H1 (cell line): ENCODE measurements around the gene FNDC11. TPM values are rescaled to one million over a fixed set of nuclear protein-coding genes. Genes with fewer than 3 reads are reported as not detected.

Source experiments
- ASH2L ChIP-seq: fragments of 200-600, 300-600 bp; sonication (generic); IDR thresholded peaks from one replicate; pipeline ENCODE4 v1.7.1; 2017; ENCODE audit warnings: low read length
- BRCA1 ChIP-seq: IDR thresholded peaks from 2 replicates; pipeline ENCODE4 v1.6.1; 2012; ENCODE audit warnings: low read depth, low read length, improper control_type of control experiment
- E2F6 ChIP-seq: IDR thresholded peaks from 2 replicates; pipeline ENCODE4 v1.6.1; 2012; ENCODE audit warnings: inconsistent platforms
- EGR1 ChIP-seq: IDR thresholded peaks from 2 replicates; pipeline ENCODE4 v1.6.1; 2011; ENCODE audit warnings: low read depth, low read length, borderline replicate concordance
- GTF2F1 ChIP-seq: IDR thresholded peaks from 2 replicates; pipeline ENCODE4 v1.6.1; 2012; ENCODE audit warnings: low read depth, low read length, improper control_type of control experiment, borderline replicate concordance
- HDAC2 ChIP-seq, 2 experiments: fragments of 300-600 bp in 1 of 2; sonication (generic) in 1 of 2; IDR thresholded peaks; 2 replicates each; pipeline ENCODE4 v1.6.1; 2011 to 2012; ENCODE audit warnings: low read depth in 2 of 2, low read length in 2 of 2, mild to moderate bottlenecking in 2 of 2, moderate library complexity in 2 of 2, borderline replicate concordance in 1 of 2, inconsistent platforms in 1 of 2
- KDM5A ChIP-seq: fragments of 200-600 bp; IDR thresholded peaks from 2 replicates; pipeline ENCODE4 v1.7.1; 2012; ENCODE audit warnings: mild to moderate bottlenecking, low read length, inconsistent platforms, mixed read lengths
- NANOG ChIP-seq: IDR thresholded peaks from 2 replicates; pipeline ENCODE4 v1.6.1; 2011; ENCODE audit warnings: low read length, low read depth, mild to moderate bottlenecking, inconsistent platforms; ENCODE audit not compliant: insufficient read depth, poor library complexity, severe bottlenecking
- NRF1 ChIP-seq: IDR thresholded peaks from 2 replicates; pipeline ENCODE4 v1.6.1; 2011; ENCODE audit warnings: mild to moderate bottlenecking, low read depth, low read length, improper control_type of control experiment
- PHF8 ChIP-seq: fragments of 200-600 bp; sonication (generic); conservative IDR thresholded peaks from 2 replicates; pipeline ENCODE4 v1.7.1; 2012; ENCODE audit warnings: low read depth, mild to moderate bottlenecking, inconsistent platforms, low read length, moderate library complexity
- POU5F1 ChIP-seq: IDR thresholded peaks from 2 replicates; pipeline ENCODE4 v1.6.1; 2011; ENCODE audit warnings: low read depth, mild to moderate bottlenecking, low read length, moderate library complexity
- RAD21 ChIP-seq, 2 experiments: IDR thresholded peaks in 1 of 2; conservative IDR thresholded peaks in 1 of 2; 2 replicates each; pipeline ENCODE4 v1.6.1; 2011; ENCODE audit warnings: low read depth in 2 of 2, low read length in 2 of 2, improper control_type of control experiment in 1 of 2, inconsistent platforms in 1 of 2, mild to moderate bottlenecking in 1 of 2, moderate library complexity in 1 of 2
- RBBP5 ChIP-seq: IDR thresholded peaks from 2 replicates; pipeline ENCODE4 v1.7.1; 2012; ENCODE audit warnings: low read depth, mild to moderate bottlenecking, inconsistent platforms, low read length, moderate library complexity, borderline replicate concordance
- SAP30 ChIP-seq: fragments of 300-600 bp; sonication (generic); IDR thresholded peaks from 2 replicates; pipeline ENCODE4 v1.7.1; 2012; ENCODE audit warnings: low read length, moderate library complexity, mild to moderate bottlenecking, inconsistent platforms; ENCODE audit not compliant: insufficient read depth, insufficient replicate concordance
- TAF7 ChIP-seq: optimal IDR thresholded peaks from 2 replicates; pipeline ENCODE3; 2011; ENCODE audit warnings: low read depth, mild to moderate bottlenecking, inconsistent platforms, low read length, moderate library complexity, borderline replicate concordance
- USF2 ChIP-seq: IDR thresholded peaks from 2 replicates; pipeline ENCODE4 v1.6.1; 2011; ENCODE audit warnings: low read length, improper control_type of control experiment
- polyA plus RNA-seq, 7 experiments: library from polyadenylated mRNA; depleted of rRNA in 3 of 7; stranded (reverse) in 5 of 7; unstranded in 2 of 7; fragments of >200 nt in 5 of 7; fragments of 200-250 nt in 2 of 7; gene quantifications; 1 replicate in 5 of 7; 2 replicates in 1 of 7; 4 replicates in 1 of 7; pipeline versions ENCODE4 v1.2.1 to v1.2.3, GENCODE V29; 2011 to 2013; ENCODE audit warnings: missing spikeins in 2 of 7, mixed read lengths in 2 of 7
- total RNA-seq: library from RNA; stranded (reverse); fragmentation: NEBNext Ultra II Directional; extraction: Animal tissue kit (Norgen Biotek cat#: 25700); gene quantifications from 2 replicates; pipeline ENCODE4 v1.2.1, GENCODE V29; 2021
- TF ChIP-seq, protein P1 (sequence below): IDR thresholded peaks from 2 replicates; pipeline ENCODE4 v1.6.1; 2012; ENCODE audit warnings: low read length, inconsistent platforms
- TF ChIP-seq, protein P2 (sequence below): IDR thresholded peaks from 2 replicates; pipeline ENCODE4 v1.6.1; 2012; ENCODE audit warnings: inconsistent platforms

Gene FNDC11
- total and polyA plus RNA-seq, 2 of the 8 experiments (the other 6 are each of a cell fraction or from before 2014, with no cell fraction given), result 2.6 to 8.8 TPM

DNA sequence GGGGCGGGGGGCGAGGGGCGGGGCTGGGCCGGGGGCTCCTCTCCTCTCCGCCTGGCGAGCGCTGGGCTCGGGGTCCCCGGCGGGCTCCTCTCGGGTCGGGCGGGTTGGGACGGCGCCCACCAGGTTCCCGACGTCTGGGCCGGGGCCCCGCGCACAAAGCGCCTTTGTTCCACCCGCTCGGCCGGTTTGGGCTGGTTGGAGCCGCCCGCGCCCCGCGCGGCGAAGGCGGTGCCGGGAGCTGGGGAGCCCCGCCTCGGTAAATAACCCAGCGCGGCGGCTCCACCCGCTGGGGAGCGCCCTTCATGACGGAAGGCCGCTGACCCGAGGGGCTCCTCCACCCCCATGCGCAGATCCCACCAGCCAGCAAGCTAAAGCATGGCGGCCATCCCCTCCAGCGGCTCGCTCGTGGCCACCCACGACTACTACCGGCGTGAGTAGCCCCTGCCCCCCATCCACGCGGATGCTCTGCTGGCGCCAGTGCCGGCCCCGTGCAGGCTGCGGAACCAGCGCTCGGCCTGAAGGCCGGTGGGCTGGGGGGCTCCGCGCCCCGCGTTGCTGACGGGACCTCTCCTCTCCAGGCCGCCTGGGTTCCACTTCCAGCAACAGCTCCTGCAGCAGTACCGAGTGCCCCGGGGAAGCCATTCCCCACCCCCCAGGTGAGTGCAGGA, 32.9 kb upstream of the FNDC11 start (continued):
- no peak for TF ChIP-seq USF2
- TF ChIP-seq POU5F1, result no peak
- 0 out of 4 replicates have a peak, but pooled peaks of 1 of the 2 experiments have one; percentile 45 for TF ChIP-seq HDAC2 (IDR thresholded peaks at IDR 0.05; ENCODE audit: borderline replicate concordance in 1 of 2, low read depth in 2 of 2, low read length in 2 of 2)
- TF ChIP-seq, protein P1, sequence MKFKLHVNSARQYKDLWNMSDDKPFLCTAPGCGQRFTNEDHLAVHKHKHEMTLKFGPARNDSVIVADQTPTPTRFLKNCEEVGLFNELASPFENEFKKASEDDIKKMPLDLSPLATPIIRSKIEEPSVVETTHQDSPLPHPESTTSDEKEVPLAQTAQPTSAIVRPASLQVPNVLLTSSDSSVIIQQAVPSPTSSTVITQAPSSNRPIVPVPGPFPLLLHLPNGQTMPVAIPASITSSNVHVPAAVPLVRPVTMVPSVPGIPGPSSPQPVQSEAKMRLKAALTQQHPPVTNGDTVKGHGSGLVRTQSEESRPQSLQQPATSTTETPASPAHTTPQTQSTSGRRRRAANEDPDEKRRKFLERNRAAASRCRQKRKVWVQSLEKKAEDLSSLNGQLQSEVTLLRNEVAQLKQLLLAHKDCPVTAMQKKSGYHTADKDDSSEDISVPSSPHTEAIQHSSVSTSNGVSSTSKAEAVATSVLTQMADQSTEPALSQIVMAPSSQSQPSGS, result peak; percentile 46; the same call in 1 of the 2 replicates
- TF ChIP-seq RAD21 (IDR thresholded peaks at IDR 0.05 in 1 of 2, conservative IDR thresholded peaks at IDR 0.05 in 1 of 2; ENCODE audit: low read depth in 2 of 2, low read length in 2 of 2), result no peak
- no peak for TF ChIP-seq EGR1
- no peak for TF ChIP-seq KDM5A
- no peak for TF ChIP-seq NANOG
- TF ChIP-seq SAP30, result no peak
- TF ChIP-seq GTF2F1, result no peak
- no peak for TF ChIP-seq ASH2L
- TF ChIP-seq NRF1, result no peak
- TF ChIP-seq E2F6, result no peak
- no peak for TF ChIP-seq TAF7
- TF ChIP-seq, protein P2, sequence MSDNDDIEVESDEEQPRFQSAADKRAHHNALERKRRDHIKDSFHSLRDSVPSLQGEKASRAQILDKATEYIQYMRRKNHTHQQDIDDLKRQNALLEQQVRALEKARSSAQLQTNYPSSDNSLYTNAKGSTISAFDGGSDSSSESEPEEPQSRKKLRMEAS, result peak; percentile 13
- TF ChIP-seq RBBP5, result peak; percentile 67; the same call in 1 of the 2 replicates
- TF ChIP-seq PHF8, result peak; percentile 39; the same call in 1 of the 2 replicates
- TF ChIP-seq BRCA1, result no peak
